Hepatocyte (in vitro differentiated cells): ENCODE data around the gene TP53TG5. TPM values are rescaled to one million over a fixed set of nuclear protein-coding genes. Genes with fewer than 3 reads are reported as not detected.

ENCODE experiments used
- DNase-seq: peaks from one replicate; pipeline ENCODE4 v3.0.0-alpha.2; 2016; ENCODE audit warnings: low spot score
- H2AFZ ChIP-seq: fragments of 200-600 bp; sonication (generic); 2 replicates; pipeline ENCODE4 v1.6.0; 2016; ENCODE audit warnings: antibody characterized with exemption, mild to moderate bottlenecking
- H3K27ac ChIP-seq: fragments of 200-600 bp; sonication (generic); 2 replicates; pipeline ENCODE4 v1.5.1; 2016; ENCODE audit warnings: mild to moderate bottlenecking
- H3K27me3 ChIP-seq: fragments of 200-600 bp; sonication (generic); 2 replicates; pipeline ENCODE4 v1.6.1; 2016
- H3K36me3 ChIP-seq: fragments of 200-600 bp; sonication (generic); replicated peaks from 2 replicates; pipeline ENCODE4 v1.5.1; 2016; ENCODE audit warnings: low read depth; ENCODE audit not compliant: insufficient read depth
- H3K4me1 ChIP-seq: fragments of 200-600 bp; sonication (generic); 2 replicates; pipeline ENCODE4 v1.5.1; 2016; ENCODE audit warnings: mild to moderate bottlenecking, moderate library complexity; ENCODE audit not compliant: insufficient read depth
- H3K4me2 ChIP-seq: fragments of 200-600 bp; sonication (generic); 2 replicates; pipeline ENCODE4 v1.6.0; 2016
- H3K4me3 ChIP-seq: fragments of 200-600 bp; sonication (generic); 2 replicates; pipeline ENCODE4 v1.5.1; 2016; ENCODE audit warnings: mild to moderate bottlenecking
- H3K79me2 ChIP-seq: fragments of 200-600 bp; sonication (generic); 2 replicates; pipeline ENCODE4 v1.6.0; 2017; ENCODE audit warnings: mild to moderate bottlenecking
- H3K9me2 ChIP-seq: fragments of 200-600 bp; sonication (generic); replicated peaks from 2 replicates; pipeline ENCODE4 v1.6.0; 2017; ENCODE audit warnings: mild to moderate bottlenecking; ENCODE audit not compliant: insufficient read depth
- H3K9me3 ChIP-seq: fragments of 200-600 bp; sonication (generic); 2 replicates; pipeline ENCODE4 v1.5.1; 2016; ENCODE audit warnings: low read depth, mild to moderate bottlenecking
- H4K20me1 ChIP-seq: fragments of 200-600 bp; sonication (generic); 2 replicates; pipeline ENCODE4 v1.6.0; 2016; ENCODE audit warnings: mild to moderate bottlenecking; ENCODE audit not compliant: insufficient read depth, poor library complexity, severe bottlenecking
- CTCF ChIP-seq: fragments of 200-600 bp; sonication (generic); IDR thresholded peaks from 2 replicates; pipeline ENCODE4 v1.5.1; 2016; ENCODE audit warnings: antibody characterized with exemption, mild to moderate bottlenecking; ENCODE audit not compliant: poor library complexity
- EZH2 ChIP-seq: fragments of 200-600 bp; sonication (generic); IDR thresholded peaks from 2 replicates; pipeline ENCODE4 v1.6.1; 2016; ENCODE audit warnings: antibody characterized with exemption, mild to moderate bottlenecking, borderline replicate concordance
- EZH2phosphoT487 ChIP-seq: fragments of 200-600 bp; sonication (generic); IDR thresholded peaks from one replicate; pipeline ENCODE4 v1.6.1; 2018; ENCODE audit warnings: antibody characterized with exemption, mild to moderate bottlenecking, low read depth, moderate library complexity; ENCODE audit not compliant: unreplicated experiment, severe bottlenecking
- WGBS: methylation state at CpG from one replicate; pipeline ENCODE4 v1.1.6; 2016; ENCODE audit warnings: low lambda C conversion rate; ENCODE audit errors: missing lambda C conversion rate; 5-methylcytosine and 5-hydroxymethylcytosine counted together
- polyA plus RNA-seq: library from polyadenylated mRNA; unstranded; fragments of >200 nt; fragmentation: Nextera tagmentation; extraction: Ambion mirVana; gene quantifications from 2 replicates; pipeline ENCODE4 v1.2.1, GENCODE V29; 2016
- total RNA-seq: library from RNA; depleted of rRNA; stranded (reverse); fragments of >200 nt; gene quantifications from 2 replicates; pipeline ENCODE4 v1.2.3, GENCODE V29; 2014

TP53TG5 gene
- total and polyA plus RNA-seq, 2 experiments from 2014 or later = not detected

GRCh38 chr20:45373353-45374100, 4.6 kb downstream of the TP53TG5 start:
- Histone ChIP-seq H3K27ac (peak overlapping the region; percentile 61), H3K4me2 (peak overlapping the region; percentile 92), H3K36me3 (no peaks in the 10 kb centered on the region), H3K27me3 (no peaks in the 10 kb centered on the region), H3K9me3 (no peaks in the 10 kb centered on the region), H3K9me2 (no peaks in the 10 kb centered on the region), H4K20me1 (no peaks in the 10 kb centered on the region), H3K4me3 (peak overlapping the region; percentile 7), H2AFZ (peak overlapping the region; percentile 20), H3K79me2 (no peaks in the 10 kb centered on the region), H3K4me1 (peaks cover 8% of the 10 kb centered on the region)
- DNase-seq = peak; percentile 91
- TF ChIP-seq CTCF = peak; percentile 86
- TF ChIP-seq EZH2 = no peak
- TF ChIP-seq EZH2phosphoT487 = no peak
- 13% methylated on average over 35 of the region's 38 CpGs for WGBS

GRCh38 chr20:45372646-45373352, 5.3 kb downstream of the TP53TG5 start:
- Histone ChIP-seq H3K36me3 (no peaks in the 10 kb centered on the region), H3K27ac (peak overlapping the region; percentile 61), H3K4me3 (no peak overlapping the region), H3K4me1 (peaks cover 8% of the 10 kb centered on the region), H3K4me2 (peak overlapping the region; percentile 92), H3K79me2 (no peaks in the 10 kb centered on the region), H3K27me3 (no peaks in the 10 kb centered on the region), H3K9me3 (no peaks in the 10 kb centered on the region), H2AFZ (no peak overlapping the region), H4K20me1 (no peaks in the 10 kb centered on the region), H3K9me2 (no peaks in the 10 kb centered on the region)
- 63% methylated on average over 15 of the region's 30 CpGs for WGBS
- TF ChIP-seq EZH2phosphoT487 = no peak
- no peak for TF ChIP-seq CTCF
- no peak for TF ChIP-seq EZH2
- no peak for DNase-seq

GRCh38 chr20:45372241-45372640, 5.9 kb downstream of the TP53TG5 start:
- no peaks in the 10 kb centered on the region for H3K36me3 ChIP-seq
- H3K79me2 ChIP-seq = no peaks in the 10 kb centered on the region
- H3K4me3 ChIP-seq = no peak overlapping the region
- DNase-seq = no peak
- no peak overlapping the region for H3K27ac ChIP-seq
- no peak overlapping the region for H2AFZ ChIP-seq
- H3K9me3 ChIP-seq = no peaks in the 10 kb centered on the region
- no peaks in the 10 kb centered on the region for H3K27me3 ChIP-seq
- no peaks in the 10 kb centered on the region for H4K20me1 ChIP-seq
- H3K9me2 ChIP-seq = no peaks in the 10 kb centered on the region
- peaks cover 8% of the 10 kb centered on the region for H3K4me1 ChIP-seq
- no peak for TF ChIP-seq EZH2
- no peak for TF ChIP-seq CTCF
- no peak for TF ChIP-seq EZH2phosphoT487
- H3K4me2 ChIP-seq = no peak overlapping the region
- WGBS = 91% methylated on average over 10 of the region's 10 CpGs
